ENCODE results near the gene MTARC2.

DNA sequence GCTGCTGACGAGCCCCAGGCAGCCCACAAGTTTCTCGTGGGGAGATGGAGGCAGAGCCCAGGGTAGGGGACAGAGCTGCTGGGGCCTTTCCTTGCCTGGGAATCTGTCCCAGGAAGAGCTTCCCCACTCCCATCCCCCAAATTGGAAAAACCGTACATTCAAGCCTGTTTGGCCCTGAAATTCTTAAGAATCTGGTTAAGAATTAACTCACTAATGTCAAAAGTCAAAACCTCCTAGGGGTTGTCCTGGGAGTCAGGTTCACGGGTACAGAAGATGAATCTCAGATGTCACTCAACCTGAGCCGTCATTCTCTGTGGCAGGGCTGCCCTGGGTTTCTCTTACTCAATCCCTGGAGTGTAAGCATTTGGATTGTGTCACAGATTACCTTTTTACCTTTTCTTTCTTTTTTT lies 49.5 kb upstream of the MTARC2 start:
- TF ChIP-seq EZH2phosphoT487 (IDR thresholded peaks at IDR 0.05; ENCODE audit: low read depth) = no peak
- TF ChIP-seq, protein P1, sequence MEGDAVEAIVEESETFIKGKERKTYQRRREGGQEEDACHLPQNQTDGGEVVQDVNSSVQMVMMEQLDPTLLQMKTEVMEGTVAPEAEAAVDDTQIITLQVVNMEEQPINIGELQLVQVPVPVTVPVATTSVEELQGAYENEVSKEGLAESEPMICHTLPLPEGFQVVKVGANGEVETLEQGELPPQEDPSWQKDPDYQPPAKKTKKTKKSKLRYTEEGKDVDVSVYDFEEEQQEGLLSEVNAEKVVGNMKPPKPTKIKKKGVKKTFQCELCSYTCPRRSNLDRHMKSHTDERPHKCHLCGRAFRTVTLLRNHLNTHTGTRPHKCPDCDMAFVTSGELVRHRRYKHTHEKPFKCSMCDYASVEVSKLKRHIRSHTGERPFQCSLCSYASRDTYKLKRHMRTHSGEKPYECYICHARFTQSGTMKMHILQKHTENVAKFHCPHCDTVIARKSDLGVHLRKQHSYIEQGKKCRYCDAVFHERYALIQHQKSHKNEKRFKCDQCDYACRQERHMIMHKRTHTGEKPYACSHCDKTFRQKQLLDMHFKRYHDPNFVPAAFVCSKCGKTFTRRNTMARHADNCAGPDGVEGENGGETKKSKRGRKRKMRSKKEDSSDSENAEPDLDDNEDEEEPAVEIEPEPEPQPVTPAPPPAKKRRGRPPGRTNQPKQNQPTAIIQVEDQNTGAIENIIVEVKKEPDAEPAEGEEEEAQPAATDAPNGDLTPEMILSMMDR (IDR thresholded peaks at IDR 0.05; ENCODE audit: low read depth, low read length) = no peak

All from OCI-LY3 (cell line).